Hematopoietic multipotent progenitor cell treated with erythropoietin and hydrocortisone succinate and interleukin-3 and kit ligand, for 15 days (in vitro differentiated cells): Measurements from ENCODE around the gene SLC37A1.
"Not testable (repeated sequence)": the region's sequence is repeated elsewhere in the genome, so short reads cannot be mapped to it uniquely, and the experiment has no call there.

Experiments used
- DNase-seq: peaks from one replicate; pipeline ENCODE4 v3.0.0-alpha.2; 2015; ENCODE audit warnings: low spot score

SLC37A1 gene

DNA sequence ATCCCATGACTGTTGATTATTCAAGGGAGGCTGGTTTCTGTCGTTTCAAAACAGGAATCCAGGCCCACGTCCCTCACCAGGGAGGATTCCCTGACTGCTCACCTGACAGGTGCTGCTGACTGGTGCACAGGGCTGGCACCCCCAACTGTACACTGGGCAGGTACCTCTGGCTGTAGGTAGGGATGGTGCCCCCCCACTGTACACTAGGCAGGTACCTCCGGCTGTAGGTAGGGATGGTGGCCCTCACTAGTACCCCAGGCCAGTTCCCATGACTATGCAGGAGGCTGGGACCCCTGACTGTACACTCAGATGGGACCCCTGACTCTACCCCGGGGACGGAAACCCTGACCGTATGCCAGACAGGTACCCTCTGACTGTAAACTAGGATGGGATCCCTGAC, 106.2 kb downstream of the SLC37A1 start:
- DNase-seq: no peak

DNA sequence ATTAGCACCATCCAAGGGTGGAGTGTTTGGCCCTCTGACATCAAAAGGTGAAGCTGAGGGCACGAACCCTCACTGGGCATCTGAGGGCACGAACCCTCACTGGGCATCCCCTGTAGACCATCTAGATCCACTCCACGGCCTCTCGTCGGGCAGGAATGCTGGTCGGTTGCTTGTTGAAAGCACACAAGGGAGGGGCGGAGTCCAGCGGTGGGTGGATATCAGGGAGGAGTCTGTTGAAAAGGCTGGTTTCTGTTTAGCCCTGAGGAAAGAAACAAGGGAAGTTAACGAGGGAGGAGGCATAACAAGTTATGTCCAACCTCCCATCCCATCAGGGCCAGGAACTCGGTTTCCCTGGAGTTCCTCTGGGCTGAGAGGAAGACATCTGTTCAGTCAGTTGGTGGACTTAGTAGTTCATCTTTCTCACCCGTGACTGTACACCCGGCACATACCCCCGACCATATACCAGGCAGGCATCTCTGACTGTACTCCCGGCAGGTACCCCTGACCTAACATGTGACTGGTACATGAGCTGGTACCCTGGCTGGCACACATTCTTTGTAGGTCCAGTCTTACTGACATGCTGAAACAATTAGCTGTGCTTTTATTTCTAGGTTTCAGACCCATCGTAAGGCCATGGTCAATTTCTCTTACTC, 107.6 kb downstream of the SLC37A1 start:
- no peak for DNase-seq

DNA sequence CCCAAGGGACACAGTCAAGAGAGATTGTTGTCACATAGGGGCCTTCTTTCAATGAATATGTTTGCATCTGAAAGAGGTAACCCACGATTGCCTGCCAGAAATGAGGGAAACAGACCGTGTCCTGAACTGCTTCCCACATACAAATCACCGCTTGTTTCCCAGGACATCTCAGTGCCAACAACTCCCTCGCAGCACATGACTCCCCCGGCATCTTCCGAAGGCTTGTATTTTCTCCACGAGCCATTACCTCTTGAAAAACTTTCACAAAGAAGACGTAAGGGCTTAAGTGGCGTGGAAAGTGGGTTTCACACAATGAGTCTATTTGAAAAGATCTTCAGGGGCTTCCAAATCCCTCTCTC, 108.1 kb downstream of the SLC37A1 start:
- DNase-seq: no peak

DNA sequence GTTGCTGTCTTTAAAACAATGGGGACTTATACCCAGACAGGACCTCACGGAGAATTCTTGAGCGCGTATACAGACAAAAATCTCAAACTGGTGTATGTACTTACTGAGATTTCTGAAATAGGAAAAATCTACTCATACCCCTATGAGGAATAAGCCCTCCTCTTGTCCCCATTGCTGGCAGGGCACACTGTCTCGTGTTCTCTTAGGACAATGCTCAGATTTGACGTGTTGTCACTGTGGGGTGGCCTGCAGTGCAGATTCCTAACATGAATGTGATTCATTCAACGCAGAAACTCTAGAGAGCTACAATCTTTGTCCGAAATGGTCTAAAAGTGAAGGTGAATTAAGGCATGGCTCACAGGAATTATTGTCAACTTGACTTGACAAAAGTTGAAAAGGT, 108.6 kb downstream of the SLC37A1 start:
- no peak for DNase-seq

DNA sequence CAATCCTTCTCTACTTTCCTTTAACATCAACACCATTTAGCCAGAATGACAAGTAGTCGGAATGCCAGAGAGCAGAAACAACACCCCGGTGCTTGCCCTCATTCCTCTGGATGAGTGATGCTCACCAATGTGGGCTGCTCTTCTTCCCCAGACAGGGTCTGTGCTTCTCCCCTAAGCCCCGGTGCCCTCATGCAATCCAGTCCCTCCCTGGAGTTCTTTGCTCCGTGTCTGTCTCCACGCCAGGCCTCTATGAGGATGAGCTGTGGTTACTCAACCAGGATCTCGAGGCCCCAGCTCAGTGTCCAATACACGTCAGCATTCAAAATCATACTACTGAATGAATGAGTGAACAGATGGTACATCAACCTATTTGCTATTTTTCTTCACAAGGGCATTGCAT, 110.0 kb downstream of the SLC37A1 start:
- no peak for DNase-seq

DNA sequence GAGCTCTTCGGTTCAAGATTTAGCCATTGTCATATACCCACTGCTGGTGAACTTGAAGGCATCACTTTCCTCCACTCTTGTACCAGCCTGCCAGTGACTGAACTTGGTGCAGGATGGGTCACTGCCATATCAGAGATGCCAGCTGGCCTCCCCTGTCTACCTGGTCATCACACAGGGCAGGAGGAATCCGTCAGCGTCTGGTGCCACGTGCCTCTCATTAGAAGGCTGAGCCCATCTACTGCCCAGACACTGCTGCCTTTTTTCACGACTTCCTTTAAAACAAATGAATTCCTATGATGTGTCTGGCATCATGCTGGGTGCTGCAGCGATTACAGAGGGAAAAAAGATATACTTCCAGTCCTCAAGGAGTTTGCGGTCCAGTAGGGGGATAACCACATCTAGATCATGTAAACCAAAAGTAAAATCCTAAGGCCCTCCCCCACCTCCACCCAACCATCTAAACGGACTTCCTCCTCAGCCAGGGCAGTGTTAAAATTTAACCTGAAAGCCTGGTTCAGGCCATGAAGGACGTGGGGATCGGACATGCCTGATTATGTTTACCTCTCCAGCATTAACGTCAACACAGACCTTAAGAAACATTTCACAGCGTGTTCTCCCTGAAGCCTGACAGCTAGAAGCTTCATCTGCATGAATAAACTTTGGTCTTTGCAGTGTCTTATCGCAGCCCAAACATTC, 110.6 kb downstream of the SLC37A1 start:
- DNase-seq: no peak

DNA sequence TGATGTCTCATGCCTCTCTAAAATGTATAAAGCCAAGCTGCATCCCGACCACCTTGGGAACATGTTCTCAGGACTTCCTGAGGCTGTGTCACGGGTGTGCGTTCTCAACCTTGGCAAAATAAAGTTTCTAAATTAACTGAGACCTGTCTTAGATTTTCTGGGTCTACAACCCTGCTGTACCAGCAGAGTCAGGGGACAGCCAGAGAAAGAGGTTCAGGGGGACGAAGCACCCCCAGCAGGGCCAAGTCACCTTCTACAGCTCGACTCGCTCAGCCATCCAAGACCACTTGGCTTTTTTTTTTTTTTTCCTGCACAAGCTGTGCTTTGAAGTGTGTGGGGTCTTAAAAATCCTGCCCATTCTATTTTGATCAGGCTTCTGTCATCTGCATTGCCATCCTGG, 111.3 kb downstream of the SLC37A1 start:
- no peak for DNase-seq

DNA sequence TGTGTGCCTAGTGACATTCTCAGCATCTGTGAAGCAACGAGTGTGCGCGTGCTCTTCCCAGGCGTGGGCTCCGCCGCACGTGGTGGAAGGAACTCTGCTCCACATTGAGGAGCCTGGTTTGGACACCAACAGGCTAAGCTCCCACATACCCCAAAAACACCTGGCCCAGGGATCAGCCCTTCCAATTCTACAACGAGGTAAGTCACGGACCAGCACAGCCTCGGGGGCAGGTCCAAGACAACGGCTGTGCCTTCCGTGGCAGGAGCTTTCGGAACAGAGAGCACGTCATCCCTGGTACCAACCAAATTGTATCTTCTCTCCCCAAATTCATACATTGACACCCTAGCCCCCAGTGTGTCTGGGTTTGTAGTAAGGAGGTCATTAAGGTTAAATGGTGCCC, 112.5 kb downstream of the SLC37A1 start:
- no peak for DNase-seq

DNA sequence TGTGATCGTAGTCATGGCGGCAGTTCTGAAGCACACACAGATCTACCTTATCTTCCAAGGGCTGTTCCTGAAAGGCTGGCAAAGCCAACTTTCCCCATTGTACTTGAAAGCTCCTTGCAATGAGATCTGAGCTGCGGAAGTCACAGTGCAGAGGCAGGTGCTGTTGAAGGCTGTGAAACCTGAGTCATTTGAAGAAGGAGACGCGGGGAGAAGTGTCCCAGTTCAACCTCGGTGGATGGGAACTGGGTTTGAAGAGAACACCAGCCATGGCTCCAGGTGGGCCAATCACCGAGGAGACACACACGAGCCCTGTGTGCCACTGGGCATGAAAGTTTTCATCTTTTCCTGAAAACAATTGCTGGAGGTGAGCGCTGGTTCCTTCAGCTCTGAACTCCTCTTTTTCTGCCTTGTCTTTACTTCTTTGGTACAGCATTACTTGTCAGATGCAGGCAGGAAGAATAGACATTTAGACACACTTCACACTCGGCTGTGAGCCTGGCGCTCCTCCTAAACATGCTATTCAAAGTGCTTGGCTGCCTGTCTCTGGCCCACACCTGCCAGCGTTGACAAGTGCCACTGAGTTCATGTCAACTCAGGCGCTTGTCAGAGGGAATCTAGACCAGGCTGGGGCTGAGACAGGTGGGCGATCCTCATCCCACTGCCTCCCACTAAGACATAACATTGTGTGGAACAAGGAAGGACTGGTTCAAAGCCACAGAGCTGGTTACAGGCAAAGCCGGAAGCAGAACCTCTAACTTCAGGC, 114.1 kb downstream of the SLC37A1 start:
- DNase-seq: peak; percentile 12

DNA sequence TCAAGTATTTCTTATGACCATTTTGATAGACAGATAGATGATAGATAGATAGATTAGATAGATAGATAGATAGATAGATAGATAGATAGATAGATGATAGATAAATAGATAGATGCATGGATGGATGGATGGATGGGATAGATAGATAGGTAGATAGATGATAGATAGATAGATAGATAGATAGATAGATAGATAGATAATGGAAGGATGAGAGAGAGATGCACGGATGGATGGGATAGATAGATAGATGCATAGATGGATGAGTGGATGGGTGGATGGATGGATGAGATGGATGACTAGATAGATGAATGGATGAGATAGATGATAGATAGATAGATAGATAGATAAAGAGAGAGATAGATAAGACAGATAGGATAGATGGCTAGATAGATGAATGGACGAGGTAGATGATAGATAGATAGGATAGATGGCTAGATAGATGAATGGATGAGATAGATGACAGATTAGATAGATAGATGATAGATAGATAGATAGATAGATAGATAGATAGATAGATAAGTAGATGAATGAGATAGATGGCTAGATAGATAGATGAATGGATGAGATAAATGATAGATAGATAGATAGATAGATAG, 114.9 kb downstream of the SLC37A1 start:
- DNase-seq: not testable (repeated sequence)

DNA sequence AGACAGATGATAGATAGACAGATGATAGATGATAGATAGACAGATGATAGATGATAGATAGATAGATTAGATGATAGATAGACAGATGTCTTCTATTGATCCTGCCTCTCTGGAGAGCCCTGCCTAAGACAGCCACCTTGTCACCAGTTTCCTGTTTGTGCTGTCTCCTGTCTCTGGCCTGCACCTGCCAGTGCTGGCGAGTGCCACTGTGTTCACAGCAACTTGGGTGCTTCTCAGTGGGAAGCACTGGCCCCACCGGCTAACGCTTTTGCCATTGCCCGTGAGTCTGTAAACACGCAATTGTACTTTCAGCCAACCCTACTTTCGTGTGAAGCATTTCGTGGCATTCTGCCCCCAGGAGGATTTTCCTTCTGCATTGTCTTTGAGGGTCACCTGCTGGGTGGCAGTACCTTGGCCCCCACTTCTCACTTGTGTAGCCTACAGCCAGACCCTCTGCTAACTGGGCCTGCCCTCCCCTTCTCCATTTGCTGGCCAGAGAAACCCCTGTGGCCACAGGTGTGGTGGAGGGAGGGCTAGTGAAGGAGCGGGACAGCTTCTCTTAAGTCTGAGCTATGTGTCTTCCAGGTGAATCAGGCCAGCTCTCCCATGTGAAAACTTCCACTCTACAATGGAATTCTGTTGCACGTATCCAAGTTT, 116.4 kb downstream of the SLC37A1 start:
- DNase-seq: no peak

DNA sequence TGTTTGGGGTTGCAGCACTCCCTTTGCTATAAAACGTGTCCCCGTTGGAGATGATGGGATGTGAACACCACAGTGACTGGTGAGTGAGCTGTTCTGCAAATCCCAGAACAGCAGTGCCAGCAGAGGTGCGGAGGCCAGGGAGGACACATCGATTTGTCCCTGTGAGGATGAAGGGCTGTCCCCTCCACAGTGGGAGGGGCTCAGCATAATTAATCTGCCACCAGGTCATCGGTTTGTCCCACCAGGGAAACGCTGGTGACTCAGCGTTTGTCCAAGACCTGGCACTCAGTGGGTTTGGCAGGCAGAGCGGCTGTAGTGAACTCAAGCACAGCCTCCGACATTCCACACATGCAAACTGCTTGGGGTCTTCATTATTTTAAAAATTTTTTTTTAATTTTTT, 117.0 kb downstream of the SLC37A1 start:
- no peak for DNase-seq
